DOHH2 (cell line): ENCODE results near the gene EFCAB7.

Experiments used
- H3F3A ChIP-seq: fragments of 200-600 bp; sonication (generic), shearing (Covaris generic); 2 replicates; pipeline ENCODE4 v1.6.0; 2016; ENCODE audit warnings: antibody characterized with exemption, mild to moderate bottlenecking; ENCODE audit not compliant: control insufficient read depth, insufficient read depth
- H3K27ac ChIP-seq: fragments of 200-600 bp; sonication (generic); 2 replicates; pipeline ENCODE4 v1.5.1; 2014; ENCODE audit warnings: low read depth, mild to moderate bottlenecking, low read length, moderate library complexity
- H3K27me3 ChIP-seq: fragments of 200-600 bp; sonication (generic); 2 replicates; pipeline ENCODE4 v1.6.1; 2014; ENCODE audit warnings: mild to moderate bottlenecking, low read length, mixed read lengths; ENCODE audit not compliant: control insufficient read depth
- H3K36me3 ChIP-seq: fragments of 200-600 bp; sonication (generic); 2 replicates; pipeline ENCODE4 v1.6.1; 2014; ENCODE audit warnings: mild to moderate bottlenecking, low read length, moderate library complexity, mixed read lengths; ENCODE audit not compliant: control insufficient read depth
- H3K4me1 ChIP-seq: fragments of 200-600 bp; sonication (generic); 2 replicates; pipeline ENCODE4 v1.6.1; 2014; ENCODE audit warnings: mild to moderate bottlenecking, low read length, mixed read lengths; ENCODE audit not compliant: control insufficient read depth
- H3K4me2 ChIP-seq: fragments of 200-600 bp; sonication (generic); 2 replicates; pipeline ENCODE4 v1.6.0; 2014; ENCODE audit warnings: mild to moderate bottlenecking, low read length, moderate library complexity
- H3K4me3 ChIP-seq: fragments of 200-600 bp; sonication (generic); 2 replicates; pipeline ENCODE4 v1.5.1; 2014; ENCODE audit warnings: mild to moderate bottlenecking, low read length, mixed read lengths
- H3K79me2 ChIP-seq: fragments of 200-600 bp; sonication (generic); 2 replicates; pipeline ENCODE4 v1.6.1; 2014; ENCODE audit warnings: mild to moderate bottlenecking, low read length, mixed read lengths; ENCODE audit not compliant: control insufficient read depth
- H3K9me2 ChIP-seq: fragments of 200-600 bp; sonication (generic); replicated peaks from 2 replicates; pipeline ENCODE4 v1.6.1; 2014; ENCODE audit warnings: mild to moderate bottlenecking, low read length, mixed read lengths; ENCODE audit not compliant: control insufficient read depth
- H3K9me3 ChIP-seq: fragments of 200-600 bp; sonication (generic); 2 replicates; pipeline ENCODE4 v1.6.1; 2014; ENCODE audit warnings: antibody characterized with exemption, low read length, mixed read lengths; ENCODE audit not compliant: control insufficient read depth, insufficient read depth
- H4K20me1 ChIP-seq: fragments of 200-600 bp; sonication (generic); 2 replicates; pipeline ENCODE4 v1.6.0; 2014; ENCODE audit warnings: low read depth, mild to moderate bottlenecking, antibody characterized with exemption, low read length, moderate library complexity; ENCODE audit not compliant: control insufficient read depth, insufficient read depth
- EZH2phosphoT487 ChIP-seq: fragments of 200-600 bp; sonication (generic); IDR thresholded peaks from 2 replicates; pipeline ENCODE4 v1.6.1; 2017; ENCODE audit warnings: borderline replicate concordance, mild to moderate bottlenecking, antibody characterized with exemption, low read length, moderate library complexity, mixed read lengths
- TF ChIP-seq, protein P1 (sequence below): fragments of 200-600 bp; sonication (generic); IDR thresholded peaks from one replicate; pipeline ENCODE4 v1.5.1; 2014; ENCODE audit warnings: antibody characterized with exemption, mild to moderate bottlenecking, low read depth, low read length; ENCODE audit not compliant: poor library complexity, severe bottlenecking

Gene EFCAB7

DNA sequence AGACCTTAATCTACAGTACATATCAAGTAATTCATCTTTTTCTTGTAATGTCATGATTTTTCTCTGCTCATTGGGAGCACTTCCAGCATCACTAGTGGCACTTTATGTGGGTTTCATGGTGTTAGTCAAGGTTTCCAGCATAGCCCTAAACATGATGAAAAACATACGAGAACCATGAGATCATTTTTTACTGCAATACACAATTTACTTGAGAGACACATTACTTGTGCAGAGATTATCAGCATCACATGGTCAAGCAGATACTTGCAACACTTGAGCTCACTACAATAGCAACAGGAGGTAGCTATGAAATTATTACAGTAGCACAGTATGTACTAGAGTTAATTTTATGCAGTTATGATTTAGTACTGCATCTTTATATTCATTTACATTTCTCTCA, 36.7 kb upstream of the EFCAB7 start:
- Histone ChIP-seq H3K79me2 (peaks cover 10% of the 10 kb centered on the region), H3K9me3 (no peaks in the 10 kb centered on the region), H3F3A (no peaks in the 10 kb centered on the region), H4K20me1 (no peaks in the 10 kb centered on the region), H3K36me3 (peaks cover 56% of the 10 kb centered on the region), H3K4me2 (no peak overlapping the region), H3K27me3 (no peaks in the 10 kb centered on the region), H3K4me3 (no peak overlapping the region), H3K9me2 (no peaks in the 10 kb centered on the region), H3K4me1 (no peaks in the 10 kb centered on the region), H3K27ac (no peak overlapping the region)
- TF ChIP-seq, protein P1, sequence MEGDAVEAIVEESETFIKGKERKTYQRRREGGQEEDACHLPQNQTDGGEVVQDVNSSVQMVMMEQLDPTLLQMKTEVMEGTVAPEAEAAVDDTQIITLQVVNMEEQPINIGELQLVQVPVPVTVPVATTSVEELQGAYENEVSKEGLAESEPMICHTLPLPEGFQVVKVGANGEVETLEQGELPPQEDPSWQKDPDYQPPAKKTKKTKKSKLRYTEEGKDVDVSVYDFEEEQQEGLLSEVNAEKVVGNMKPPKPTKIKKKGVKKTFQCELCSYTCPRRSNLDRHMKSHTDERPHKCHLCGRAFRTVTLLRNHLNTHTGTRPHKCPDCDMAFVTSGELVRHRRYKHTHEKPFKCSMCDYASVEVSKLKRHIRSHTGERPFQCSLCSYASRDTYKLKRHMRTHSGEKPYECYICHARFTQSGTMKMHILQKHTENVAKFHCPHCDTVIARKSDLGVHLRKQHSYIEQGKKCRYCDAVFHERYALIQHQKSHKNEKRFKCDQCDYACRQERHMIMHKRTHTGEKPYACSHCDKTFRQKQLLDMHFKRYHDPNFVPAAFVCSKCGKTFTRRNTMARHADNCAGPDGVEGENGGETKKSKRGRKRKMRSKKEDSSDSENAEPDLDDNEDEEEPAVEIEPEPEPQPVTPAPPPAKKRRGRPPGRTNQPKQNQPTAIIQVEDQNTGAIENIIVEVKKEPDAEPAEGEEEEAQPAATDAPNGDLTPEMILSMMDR: no peak
- no peak for TF ChIP-seq EZH2phosphoT487

DNA sequence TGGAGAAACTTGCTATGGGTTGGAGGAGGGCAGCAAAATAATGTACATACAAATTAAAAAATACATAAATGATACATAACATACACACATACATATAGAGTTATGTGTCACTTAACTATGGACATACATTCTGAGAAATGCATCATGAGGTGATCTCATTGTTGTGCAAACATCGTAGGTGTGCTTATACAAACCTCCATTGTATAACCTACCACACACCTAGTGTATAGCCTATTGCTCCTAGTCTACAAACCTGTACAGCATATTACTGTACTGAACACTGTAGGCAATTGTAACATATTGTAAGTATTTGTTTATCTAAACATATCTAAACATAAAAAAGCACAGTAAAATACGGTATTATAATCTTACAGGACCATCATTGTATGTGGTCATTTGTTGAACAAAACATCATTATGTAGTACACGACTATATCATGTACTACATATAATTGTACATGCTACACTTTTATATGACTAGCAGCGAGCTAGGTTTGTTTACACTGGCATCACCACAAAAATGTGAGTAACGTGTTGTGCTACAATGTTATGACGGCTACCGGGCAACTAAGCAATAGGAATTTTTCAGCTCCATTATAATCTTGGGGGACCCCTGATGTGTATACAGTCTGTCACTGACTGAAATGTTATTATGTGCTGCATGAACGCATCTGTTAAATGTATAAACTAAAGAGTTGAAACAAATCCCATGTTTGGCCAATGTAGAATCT, 35.8 kb upstream of the EFCAB7 start:
- Histone ChIP-seq H3K4me1 (no peaks in the 10 kb centered on the region), H3K9me2 (no peaks in the 10 kb centered on the region), H3K27me3 (no peaks in the 10 kb centered on the region), H3K36me3 (peaks cover 56% of the 10 kb centered on the region), H3F3A (no peaks in the 10 kb centered on the region), H4K20me1 (no peaks in the 10 kb centered on the region), H3K9me3 (no peaks in the 10 kb centered on the region), H3K4me2 (no peak overlapping the region), H3K4me3 (no peak overlapping the region), H3K79me2 (peaks cover 16% of the 10 kb centered on the region), H3K27ac (no peak overlapping the region)
- no peak for TF ChIP-seq EZH2phosphoT487
- TF ChIP-seq, protein P1: no peak

DNA sequence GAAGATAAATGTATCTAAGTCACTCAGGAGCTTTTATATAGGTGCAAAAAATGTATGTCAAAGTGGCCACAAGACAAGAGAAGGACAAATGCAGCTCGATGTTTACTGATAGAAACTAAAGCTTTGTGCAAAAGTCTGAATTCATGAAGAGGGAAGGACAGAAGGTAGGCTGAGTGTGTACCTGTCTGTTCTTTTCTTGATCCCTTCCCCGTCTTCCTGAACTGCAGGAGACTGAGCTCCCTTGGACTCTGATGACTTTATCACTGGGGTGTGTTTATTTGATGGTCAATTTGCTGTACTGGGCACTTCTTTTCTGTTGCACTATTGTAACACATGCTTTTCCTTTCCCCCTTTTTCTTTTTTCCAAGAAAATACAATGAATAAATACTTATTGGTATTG, 25.7 kb upstream of the EFCAB7 start:
- no peaks in the 10 kb centered on the region; the same call in 1 of the 2 replicates for H3F3A ChIP-seq
- TF ChIP-seq EZH2phosphoT487: no peak
- TF ChIP-seq, protein P1: no peak
- no peak overlapping the region for H3K27ac ChIP-seq
- no peaks in the 10 kb centered on the region for H3K4me1 ChIP-seq
- H3K4me3 ChIP-seq: no peak overlapping the region
- no peaks in the 10 kb centered on the region for H3K9me2 ChIP-seq
- H3K36me3 ChIP-seq: peaks cover 44% of the 10 kb centered on the region
- H3K9me3 ChIP-seq: no peaks in the 10 kb centered on the region
- H3K79me2 ChIP-seq: peaks cover 55% of the 10 kb centered on the region
- H3K27me3 ChIP-seq: no peaks in the 10 kb centered on the region
- H3K4me2 ChIP-seq: no peak overlapping the region
- H4K20me1 ChIP-seq: no peaks in the 10 kb centered on the region
